AG20443 (cell line): ENCODE results near the gene NOX5.
A peak's percentile ranks its signal among the peaks of the same experiment; 100 is the strongest.

ENCODE experiments used
- DNase-seq: peaks from one replicate; pipeline ENCODE4 v3.0.0; 2012; ENCODE audit warnings: low spot score, mixed read lengths

Gene NOX5

DNA sequence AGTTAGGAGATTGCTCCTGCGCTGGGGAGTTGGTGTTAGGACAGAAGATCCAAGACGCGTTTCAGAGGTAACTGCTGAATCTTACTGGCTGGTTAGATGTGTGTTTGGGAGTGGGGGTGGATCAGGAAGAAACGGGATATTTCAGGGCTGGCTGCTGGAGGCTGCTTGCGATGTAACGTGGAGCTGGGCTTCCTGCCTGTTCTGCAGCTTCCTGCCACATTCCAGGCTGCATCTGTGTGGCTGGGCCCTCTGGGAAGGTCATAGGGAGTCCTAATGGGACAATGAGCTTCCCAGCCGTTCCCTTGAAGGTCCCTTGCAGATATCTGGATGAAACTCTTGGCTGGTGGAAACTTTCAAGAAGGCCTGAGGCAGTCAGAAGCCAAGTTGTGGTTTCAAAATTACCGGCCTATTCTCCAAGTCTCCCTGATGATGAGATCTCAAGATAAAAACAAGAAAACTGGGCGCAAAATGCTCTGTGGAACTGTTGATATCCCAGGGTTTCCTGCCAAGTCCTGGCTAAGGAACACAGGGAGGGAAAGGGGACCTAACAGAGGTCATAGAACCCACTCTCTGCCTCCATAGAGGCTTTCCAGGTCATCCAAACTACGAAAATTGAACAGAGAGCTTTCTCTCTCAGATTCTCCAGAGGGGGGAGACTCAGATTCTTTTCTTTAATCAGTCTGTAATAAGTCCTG lies 67.0 kb downstream of the NOX5 start:
- peak; percentile 74 for DNase-seq

DNA sequence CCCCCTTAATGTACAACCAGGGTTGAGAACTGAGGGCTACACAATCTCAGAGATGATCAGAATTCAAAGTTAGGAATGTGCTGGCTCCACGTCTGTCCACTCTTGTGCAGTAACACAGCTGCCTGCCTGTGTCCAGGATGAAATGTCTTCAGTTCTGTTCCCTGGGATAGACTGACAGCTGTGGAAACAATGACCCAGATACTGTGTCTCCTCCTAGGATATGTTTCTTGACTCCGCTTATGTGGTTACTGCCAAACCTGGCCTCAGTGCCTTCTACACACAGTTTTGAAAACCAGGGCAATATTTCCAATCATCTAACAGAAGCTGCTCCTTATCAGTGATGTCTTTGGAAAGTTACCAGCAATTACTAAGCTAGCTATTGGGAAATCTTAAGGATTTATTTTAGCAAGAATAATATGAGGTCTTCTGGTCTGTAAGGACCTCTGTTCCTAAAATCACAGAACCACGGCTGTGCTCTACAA lies 67.6 kb downstream of the NOX5 start:
- peak; percentile 30 for DNase-seq

DNA sequence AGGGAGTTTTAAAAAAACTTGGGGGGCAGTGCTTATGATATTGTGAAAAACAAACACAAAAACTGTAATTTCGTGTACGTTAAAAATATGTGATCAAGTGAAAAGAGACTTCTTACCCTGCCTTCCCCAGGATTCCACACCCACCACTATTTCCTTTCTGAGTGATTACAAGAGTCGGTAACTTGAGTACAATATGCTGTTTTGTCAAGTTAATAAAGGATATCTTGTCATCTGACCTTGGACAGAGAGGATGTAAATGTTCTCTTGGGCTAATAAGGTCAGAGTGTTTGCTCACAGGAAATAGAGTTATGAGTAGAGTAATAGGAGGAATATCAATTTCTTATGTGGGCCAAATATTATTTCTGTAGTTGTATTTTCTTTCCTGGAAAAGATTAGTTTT lies 68.1 kb downstream of the NOX5 start:
- DNase-seq: no peak

DNA sequence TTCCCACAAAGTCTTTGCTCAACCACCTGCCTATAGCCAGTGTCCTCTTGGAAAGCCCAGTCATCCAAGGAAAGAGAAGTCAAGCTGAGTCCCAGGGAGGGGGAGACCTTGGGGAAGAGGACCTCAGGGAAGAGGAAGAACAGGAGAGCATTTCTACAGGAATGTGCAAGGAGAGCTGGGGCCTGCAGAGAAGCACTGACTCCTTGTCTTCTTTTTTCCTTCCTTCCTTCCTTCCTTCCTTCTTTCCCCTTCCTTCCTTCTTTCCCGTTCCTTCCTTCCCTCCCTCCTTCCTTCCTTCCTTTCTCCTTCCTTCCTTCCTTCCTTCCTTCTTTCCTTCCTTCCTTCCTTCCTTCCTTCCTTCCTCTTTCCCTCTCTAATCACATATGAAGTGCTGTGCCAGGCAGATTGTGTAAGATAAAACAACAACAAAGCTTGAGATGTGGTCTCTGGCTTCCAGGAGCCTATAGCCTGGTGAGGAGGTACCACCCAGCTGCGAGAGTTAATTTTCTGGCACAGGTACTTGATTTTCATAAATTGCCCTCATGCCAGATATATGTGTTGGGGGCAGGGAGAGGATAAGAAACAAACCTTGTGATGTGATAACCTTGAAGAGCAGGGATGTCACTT lies 70.0 kb downstream of the NOX5 start:
- no peak for DNase-seq

DNA sequence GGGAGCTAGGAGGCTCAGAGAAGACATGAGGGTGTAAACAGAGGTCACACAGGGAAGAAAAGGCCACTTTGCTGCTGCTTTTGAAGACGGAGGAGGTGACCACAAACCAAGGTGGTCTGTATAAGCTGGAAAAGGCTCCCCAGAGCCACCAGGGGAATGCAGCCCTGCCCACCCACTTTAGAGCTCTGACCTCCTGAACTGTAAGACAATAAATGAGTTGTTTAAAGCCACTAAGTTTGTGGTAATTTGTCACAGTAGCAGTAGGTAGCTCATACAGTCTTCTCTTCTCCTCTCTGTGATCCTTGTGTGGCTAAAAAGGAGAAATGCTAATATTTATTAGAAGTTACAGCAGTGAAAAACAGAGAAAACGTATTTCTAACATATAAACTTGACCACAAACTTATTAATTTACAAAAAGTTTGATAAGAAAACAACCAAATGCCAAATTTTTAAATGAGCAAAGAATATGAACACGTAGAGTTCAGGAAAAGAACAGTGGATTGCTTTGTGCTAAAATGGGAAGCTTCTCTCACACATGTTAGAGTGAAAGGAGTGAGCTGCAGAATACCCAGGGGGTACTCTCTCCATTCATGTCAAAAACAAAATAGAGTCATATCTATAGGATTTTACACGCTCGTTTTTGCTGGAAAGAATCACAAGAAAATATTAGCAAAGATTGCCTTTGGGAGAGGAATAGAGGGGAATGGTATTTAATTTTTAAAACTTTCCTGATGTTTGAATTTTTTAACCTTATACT lies 71.0 kb downstream of the NOX5 start:
- no peak for DNase-seq

DNA sequence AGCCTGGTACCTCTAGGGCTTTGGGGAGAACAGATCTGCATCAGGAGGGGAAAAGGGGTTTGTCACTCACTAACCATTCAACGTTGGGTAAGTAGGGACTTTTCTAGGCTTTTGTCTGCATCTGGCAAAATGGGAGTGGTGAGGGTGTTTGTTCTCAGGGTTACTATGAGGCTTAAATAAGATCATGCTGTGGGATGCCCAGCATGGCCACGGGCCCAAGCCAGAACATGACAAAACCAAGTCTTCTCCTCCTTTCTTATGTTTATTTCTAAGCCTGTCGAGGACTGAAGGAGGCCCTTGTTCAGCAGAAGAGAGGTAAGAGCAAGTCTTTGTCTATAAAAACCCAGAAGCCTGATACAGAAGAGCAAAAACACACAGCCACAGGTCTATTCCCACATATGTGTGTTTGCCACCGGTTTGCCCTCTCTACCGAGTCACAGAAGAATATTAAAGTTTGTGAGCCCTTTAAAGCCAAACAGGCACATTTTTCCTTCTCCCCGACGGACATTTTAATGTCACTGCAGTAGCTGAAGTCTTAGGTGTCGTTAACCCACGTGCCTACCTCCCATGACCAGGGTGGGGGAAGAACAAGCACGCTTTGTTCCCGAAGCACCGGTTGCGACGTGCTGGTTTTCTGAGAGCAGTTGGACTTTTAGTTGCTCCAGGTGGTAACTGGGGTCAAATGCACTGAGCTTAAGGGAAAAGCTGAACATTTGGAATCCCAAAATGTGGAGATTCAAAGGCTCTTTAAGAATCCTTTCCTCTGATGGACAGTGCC lies 72.1 kb downstream of the NOX5 start:
- DNase-seq: no peak

DNA sequence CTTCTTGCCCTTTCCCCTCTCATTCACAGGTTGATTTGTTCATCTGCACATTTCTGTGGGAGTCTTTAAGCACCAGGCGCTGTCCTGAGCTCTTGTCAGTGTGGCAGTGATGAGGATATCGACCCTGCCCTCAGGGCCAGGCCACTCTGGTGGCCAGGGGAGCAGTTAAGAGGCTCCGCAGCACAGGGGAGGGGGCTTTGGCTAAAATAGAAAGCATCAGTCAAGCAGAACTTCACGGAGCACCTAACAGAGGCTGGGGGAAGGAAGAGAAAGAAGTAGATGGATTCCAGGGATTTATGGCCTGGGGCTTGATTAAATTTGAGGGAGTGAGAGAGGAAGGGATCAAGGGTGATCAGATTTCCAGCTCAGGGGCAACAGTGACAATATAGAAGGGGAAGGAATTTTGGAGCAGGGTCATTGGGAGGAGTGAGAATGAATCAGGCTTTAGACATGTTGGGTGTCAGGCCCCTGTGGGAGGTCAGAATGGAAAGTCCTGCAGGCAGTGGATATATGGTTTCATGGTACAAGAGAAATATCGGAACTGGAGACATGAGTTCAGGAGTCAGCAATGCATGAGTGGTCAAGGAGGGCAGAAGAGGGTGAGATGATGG lies 73.0 kb downstream of the NOX5 start:
- no peak for DNase-seq

DNA sequence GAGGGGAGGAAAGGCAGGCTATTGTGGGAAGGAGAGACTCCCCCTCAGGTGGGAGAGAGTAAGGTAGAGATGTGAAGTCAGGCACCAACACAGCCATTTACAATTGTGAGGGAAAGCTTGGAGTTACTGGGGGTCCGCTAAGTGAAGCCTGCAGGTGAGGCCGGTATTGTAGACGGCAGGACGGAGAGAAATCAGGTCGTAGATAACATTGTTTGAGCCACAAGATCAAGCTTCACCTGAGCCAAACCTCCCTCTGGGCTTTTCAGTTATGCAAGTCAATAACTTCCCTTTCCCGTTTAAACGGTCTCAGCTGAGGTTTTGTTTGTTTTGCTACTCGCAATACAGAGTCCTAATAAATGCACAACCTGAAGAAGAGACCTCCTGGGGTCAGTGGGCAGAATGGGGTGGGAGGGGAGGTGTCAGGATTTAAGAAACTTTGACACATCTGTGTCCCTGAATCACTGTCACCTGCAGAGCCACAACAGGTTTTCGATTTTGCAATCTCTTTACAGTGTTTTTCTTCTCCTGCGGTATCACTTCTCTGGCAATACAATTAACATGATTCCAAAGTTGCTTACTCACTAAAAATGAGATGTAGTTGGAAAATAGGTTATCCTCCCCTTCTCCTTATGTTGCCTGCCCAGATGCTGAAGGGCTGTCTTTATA lies 73.9 kb downstream of the NOX5 start:
- DNase-seq: no peak

DNA sequence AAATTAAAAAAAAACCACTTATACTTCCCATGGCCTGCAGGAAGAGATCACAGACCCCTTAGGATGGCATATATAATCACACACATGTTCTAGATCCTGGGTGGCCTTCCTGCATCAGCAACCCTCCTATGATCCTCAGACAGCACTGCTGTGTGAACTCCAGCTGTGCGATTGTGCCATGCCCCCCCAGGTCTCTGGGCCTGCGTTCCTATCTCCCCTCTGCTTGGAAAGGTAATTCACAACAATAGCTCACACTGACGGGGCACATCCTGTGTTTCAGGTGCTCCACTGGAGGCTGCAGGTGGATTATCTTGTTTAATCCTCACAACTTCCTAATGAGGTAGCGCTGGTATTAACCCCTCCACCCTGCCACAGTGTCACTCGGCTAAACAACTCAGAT lies 74.8 kb downstream of the NOX5 start:
- DNase-seq: no peak

DNA sequence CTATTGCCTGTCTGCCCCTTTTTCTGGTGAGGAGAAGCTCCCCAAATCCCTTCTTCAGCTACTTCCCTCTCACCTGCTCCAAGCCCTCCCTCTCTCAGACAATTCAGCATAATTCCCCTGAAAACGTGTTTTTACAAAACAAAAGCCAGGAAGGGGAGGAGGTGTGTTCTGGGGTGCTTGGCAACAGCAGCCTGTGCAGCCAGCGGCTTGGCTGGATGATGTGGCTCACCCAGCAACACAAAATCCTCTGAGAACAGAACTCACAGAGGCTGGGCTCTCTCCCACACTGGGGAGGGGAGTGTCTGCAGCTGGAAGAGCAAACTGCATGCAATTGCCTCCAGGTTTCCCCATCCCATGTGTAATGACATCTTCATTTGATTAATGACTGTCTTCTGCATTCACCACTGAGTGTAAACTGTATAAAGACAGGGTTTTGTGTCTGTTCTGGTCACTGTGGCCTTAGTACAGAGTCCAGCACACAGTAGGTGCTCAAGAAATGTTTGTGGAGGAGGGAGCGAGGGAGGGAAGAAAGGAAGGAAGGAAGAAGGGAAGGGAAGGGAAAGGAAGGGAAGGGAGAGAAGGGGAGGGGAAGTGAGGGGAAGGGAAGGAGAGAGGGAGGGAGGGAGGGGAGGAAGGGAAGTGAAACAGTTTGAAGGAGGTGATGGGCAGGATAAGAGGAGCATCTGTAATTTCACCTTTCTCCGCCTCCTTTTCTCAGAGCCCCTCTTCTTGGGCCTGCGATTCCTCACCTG lies 75.9 kb downstream of the NOX5 start:
- DNase-seq: peak; percentile 33

DNA sequence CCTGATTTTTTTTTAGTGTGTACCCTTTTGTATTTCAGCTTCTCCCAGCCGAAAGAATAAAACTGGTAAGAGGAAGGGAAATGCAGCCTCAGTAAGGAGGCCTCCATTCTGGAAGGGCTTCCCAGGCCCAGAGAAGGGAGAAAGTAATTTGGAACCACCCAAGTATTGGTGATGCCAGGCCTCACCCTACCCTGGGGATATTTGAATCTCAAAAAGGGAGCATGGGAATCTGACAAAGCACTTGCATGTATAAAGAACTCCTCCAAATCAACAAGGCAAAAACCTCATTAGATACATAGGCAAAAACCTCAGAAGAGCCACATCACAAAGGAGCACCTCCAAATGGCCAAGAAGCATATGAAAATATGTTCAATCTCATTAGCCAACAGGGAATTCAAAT lies 77.2 kb downstream of the NOX5 start:
- no peak for DNase-seq

DNA sequence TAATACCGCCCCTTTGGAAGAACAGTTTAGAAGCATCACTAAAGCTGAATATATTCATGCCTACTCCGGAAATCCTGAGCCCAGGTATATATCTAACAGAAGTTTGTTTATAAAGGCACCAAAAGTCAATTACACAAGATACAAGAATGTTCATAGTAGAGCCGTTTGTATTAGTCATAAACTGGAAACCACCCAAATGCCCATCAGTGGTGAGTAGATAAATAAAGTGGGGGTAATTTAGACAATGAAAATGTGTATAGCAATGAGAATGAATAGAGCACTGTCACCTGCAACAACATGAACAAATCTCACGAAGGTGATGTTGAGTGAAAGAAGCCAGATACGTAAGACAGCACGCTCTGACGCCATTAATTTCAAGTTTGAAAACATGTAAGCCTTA lies 77.7 kb downstream of the NOX5 start:
- no peak for DNase-seq

DNA sequence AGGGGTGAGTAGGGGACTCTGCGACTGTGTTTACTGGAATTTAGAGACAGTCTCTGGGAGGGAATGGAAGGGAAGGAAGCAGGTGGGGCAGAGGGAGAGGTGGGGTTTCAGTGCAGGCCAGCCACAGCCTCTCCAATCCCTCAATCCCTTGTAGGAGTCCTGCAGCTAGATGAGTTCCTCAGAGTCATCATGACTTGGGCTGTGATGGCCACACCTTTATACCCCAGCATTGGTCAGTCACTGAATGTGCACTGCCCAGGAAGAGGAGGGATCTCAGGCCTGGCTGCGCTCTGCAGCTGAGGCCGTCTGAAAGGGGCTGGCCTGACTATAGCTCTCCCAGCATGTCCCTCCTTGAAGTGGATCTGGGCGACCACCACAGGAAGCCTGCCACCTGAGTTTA lies 78.6 kb downstream of the NOX5 start:
- no peak for DNase-seq

DNA sequence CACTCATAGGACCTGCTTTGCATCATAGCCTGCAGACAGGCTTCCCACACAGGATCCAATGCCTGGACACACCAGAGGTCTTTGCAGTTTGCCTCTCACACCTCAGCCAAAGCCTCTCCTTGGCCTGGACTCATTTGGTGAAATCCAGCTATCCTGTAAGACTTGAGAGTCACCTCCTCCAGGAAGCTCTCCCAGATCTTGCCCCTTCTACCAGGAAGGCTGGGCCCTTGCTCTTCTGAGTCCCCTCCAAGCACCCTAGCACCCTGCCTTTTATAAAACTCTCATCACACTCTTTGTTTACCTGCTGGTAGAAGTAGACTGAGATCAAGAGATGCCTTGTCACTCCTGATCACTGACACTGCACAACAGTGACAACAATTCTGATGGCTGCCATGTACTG lies 79.1 kb downstream of the NOX5 start:
- DNase-seq: no peak

DNA sequence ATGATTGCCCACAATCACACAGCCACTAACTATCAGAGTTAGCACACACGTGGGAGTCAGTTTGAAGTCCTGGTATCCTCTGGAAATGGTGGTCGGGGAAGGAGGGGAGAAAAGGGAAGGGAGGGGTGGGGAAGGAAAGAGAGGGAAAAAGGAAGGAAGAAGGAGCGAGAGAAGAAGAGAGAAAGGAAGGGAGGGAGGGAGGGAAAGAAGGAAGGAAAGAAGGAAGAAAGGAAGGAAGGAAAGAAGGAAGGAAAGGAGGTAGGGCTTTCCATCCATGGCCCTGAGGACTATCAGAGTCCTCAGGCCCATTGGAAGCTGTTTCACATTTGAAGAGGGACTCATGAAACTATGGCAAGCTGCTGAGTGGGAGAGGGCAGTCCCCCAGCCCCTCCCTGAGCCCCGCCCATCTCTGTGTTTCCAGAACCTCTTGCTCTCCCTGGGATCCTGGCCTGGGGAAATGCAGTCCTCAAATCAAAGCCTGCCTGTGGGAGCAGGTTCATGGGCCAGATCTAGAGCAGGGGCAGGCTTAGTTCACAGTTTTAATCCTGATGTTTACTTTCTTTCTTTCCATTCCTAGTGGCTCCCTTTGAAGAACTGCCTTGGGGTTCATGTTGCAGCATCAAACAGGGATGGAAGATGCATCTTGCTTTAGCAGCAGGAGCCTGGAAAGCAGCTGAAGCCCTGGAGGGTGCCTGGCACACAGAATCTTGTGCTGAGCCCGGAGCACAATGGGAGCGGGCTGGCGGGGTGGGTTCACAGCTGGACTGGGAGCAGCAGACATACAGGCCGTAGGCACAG lies 79.8 kb downstream of the NOX5 start:
- DNase-seq: no peak

DNA sequence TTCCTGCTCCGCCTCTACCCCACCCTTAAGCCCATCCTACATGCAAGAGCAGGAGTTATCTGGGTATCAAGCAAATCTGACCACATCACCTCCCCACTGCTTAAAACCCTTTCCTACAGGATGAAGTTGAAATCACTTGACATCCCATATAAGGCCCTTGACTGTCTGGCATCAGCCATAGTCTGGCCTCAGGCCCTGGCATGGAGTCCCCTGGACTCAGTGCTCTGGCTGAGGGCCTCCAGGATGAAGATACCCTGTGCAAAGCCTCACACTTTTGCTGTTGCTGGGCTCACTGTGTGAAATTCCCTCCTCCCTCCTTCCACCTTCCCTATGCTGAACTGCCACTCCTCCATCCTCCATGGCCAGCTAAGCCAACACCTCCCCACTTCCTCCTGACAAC lies 80.8 kb downstream of the NOX5 start:
- DNase-seq: no peak

DNA sequence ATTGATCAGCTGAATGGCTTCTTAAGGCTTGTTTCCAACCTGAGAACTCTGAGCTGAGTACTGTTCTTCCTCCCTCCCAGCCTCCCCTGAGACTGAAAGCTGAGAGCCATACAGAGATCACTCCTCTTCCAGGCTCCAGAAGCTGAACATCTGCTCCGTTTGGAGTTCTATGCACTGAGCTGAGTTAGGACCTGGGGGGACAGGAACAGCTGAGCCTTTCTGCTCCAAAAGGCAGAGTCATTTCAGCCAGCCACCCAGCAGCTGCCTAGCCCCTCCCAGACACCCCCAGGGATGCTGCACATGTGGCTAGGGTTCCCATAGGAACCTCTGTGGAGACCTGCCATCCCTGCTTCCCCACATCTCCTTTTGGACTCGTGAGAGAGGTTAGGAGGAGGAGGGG lies 81.7 kb downstream of the NOX5 start:
- DNase-seq: no peak

DNA sequence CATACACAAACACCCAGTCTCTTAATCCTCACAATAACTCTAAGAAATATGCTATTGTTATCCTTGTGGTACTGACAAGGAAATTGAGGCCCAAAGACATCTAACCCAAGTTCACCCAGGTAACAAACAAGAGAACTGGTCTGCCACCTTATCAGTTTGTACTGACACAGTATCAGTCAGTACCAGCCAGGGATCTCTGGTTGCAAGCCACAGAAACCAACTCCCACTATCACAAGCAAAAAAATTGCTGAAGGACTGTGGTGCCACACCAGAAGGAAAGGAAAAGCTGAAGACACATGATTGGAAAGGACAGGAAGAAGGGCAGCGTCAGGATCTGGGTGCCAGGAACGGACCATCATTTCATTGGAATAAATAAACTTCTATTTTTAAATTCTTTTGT lies 82.1 kb downstream of the NOX5 start:
- DNase-seq: no peak

DNA sequence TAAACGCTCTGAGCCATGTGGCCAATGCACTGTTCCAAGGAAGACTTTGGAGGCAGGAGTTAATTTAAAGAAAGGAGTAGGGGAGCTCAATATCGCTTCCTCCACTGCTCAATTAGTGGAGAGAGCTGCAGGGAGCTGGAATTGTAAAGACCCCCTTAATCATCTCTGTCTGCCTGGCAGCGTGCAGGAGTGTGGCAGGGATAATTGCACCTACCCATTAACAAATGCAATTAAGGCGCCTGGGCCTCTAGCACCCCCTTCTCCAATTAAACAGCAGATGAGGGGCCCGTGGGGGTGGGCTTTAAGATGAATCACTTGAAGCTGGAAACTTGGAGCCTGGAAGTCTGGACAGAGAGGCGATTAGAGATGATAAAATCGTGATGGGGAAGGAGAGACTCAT lies 84.3 kb downstream of the NOX5 start:
- DNase-seq: no peak

DNA sequence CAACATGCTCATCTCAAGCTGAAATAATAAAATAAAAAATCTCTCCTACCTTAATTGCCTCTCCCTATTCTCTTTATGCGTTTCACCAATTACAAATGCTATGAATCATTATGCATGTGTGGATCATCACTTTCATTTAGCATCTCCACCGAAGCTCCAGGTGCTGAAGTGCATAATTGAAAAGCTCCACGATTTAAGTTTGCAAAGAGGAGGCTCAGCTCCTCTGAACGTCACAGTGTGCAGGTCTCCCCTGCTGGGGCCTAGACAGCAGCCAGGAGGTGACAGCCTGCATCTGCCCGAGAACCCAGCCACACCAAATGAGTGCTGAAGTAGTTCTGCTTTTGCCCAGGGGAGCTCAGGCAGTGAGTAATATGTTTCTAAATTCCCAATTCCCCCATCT lies 85.4 kb downstream of the NOX5 start:
- no peak for DNase-seq
